HG03565 (cell line): ENCODE data around the gene PLXNA4.

Experiments
- ATAC-seq: cut with Tn5 transposase; IDR thresholded peaks from one replicate; pipeline ENCODE4 v1.9.1; 2021; ENCODE audit warnings: mild to moderate bottlenecking, moderate library complexity; ENCODE audit not compliant: unreplicated experiment

Gene PLXNA4

GRCh38 chr7:132108563-132108962 is 467.7 kb downstream of the PLXNA4 start:
- ATAC-seq = no peak

- no peak for ATAC-seq
Measured at GRCh38 chr7:132106491-132106890, 469.8 kb downstream of the PLXNA4 start.

GRCh38 chr7:132105096-132105495 is 471.2 kb downstream of the PLXNA4 start:
- ATAC-seq = no peak

- no peak for ATAC-seq
Measured at GRCh38 chr7:132103718-132104117, 472.6 kb downstream of the PLXNA4 start.

GRCh38 chr7:132102942-132103341 is 473.3 kb downstream of the PLXNA4 start:
- ATAC-seq = no peak

GRCh38 chr7:132102391-132102790 is 473.9 kb downstream of the PLXNA4 start:
- ATAC-seq = no peak

- no peak for ATAC-seq
Measured at GRCh38 chr7:132100981-132101380, 475.3 kb downstream of the PLXNA4 start.

- no peak for ATAC-seq
Measured at GRCh38 chr7:132100483-132100882, 475.8 kb downstream of the PLXNA4 start.

- no peak for ATAC-seq
Measured at GRCh38 chr7:132099163-132099562, 477.1 kb downstream of the PLXNA4 start.

- ATAC-seq = no peak
Measured at GRCh38 chr7:132098327-132098726, 477.9 kb downstream of the PLXNA4 start.

GRCh38 chr7:132097550-132098134 is 478.6 kb downstream of the PLXNA4 start:
- ATAC-seq = no peak

GRCh38 chr7:132095111-132095765 is 481.0 kb downstream of the PLXNA4 start:
- no peak for ATAC-seq

GRCh38 chr7:132092106-132092505 is 484.2 kb downstream of the PLXNA4 start:
- ATAC-seq = no peak

- ATAC-seq = no peak
Measured at GRCh38 chr7:132091706-132092105, 484.6 kb downstream of the PLXNA4 start.

GRCh38 chr7:132090444-132090843 is 485.8 kb downstream of the PLXNA4 start:
- ATAC-seq = no peak

GRCh38 chr7:132089356-132089755 is 486.9 kb downstream of the PLXNA4 start:
- ATAC-seq = no peak

GRCh38 chr7:132087421-132087820 is 488.8 kb downstream of the PLXNA4 start:
- ATAC-seq = no peak

GRCh38 chr7:132084776-132085388 is 491.4 kb downstream of the PLXNA4 start:
- no peak for ATAC-seq

GRCh38 chr7:132083537-132084123 is 492.6 kb downstream of the PLXNA4 start:
- no peak for ATAC-seq

- no peak for ATAC-seq
Measured at GRCh38 chr7:132083126-132083525, 493.1 kb downstream of the PLXNA4 start.

- ATAC-seq = no peak
Measured at GRCh38 chr7:132082394-132082793, 493.9 kb downstream of the PLXNA4 start.

GRCh38 chr7:132081686-132082085 is 494.6 kb downstream of the PLXNA4 start:
- ATAC-seq = no peak
